Stimulated activated naive CD4-positive, alpha-beta T cell (primary cell): ENCODE data around the gene CACNA1B.
"Not testable (repeated sequence)": the region's sequence is repeated elsewhere in the genome, so short reads cannot be mapped to it uniquely, and the experiment has no call there.

Experiments
- DNase-seq, 6 experiments: peaks; one replicate each; lab custom pipeline; 2025; lab: John Stamatoyannopoulos, UW

CACNA1B gene

GRCh38 chr9:138117101-138117750 is 239.6 kb downstream of the CACNA1B start:
- DNase-seq = no peak

DNA sequence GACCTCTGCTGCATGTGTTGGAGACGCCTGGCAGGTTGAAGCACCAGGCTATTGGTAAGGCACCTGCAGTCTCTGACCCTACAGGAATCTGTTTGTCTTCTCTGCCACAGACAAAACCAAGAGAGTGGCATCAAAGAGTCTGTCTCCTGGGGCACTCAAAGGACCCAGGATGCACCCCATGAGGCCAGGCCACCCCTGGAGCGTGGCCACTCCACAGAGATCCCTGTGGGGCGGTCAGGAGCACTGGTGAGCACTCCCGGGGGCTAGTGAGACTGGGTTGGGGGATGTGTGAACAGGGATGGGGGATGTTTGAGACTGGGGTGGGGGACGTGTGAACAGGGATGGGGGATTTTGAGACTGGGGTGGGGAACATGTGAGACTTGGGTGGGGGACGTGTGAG is 240.3 kb downstream of the CACNA1B start:
- no peak for DNase-seq

DNA sequence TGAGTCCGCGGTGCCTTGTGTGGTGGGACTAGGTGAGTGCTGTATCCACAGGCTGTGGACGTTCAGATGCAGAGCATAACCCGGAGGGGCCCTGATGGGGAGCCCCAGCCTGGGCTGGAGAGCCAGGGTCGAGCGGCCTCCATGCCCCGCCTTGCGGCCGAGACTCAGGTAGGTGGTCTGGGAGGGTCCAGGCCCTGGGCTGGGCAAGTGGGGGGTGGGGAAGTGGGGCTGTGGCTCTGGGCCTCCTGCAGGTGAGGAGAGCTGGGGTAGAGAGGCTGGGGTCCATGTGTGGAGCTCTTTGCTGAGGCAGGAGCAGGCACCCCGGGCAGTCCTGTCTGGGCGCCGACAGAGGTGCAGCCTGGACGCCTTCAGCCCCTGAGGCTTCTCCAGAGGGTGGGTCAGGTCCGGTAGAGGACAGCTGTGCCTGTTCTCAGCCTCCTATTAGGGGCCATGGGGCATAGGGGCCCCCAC is 241.1 kb downstream of the CACNA1B start:
- no peak for DNase-seq

DNA sequence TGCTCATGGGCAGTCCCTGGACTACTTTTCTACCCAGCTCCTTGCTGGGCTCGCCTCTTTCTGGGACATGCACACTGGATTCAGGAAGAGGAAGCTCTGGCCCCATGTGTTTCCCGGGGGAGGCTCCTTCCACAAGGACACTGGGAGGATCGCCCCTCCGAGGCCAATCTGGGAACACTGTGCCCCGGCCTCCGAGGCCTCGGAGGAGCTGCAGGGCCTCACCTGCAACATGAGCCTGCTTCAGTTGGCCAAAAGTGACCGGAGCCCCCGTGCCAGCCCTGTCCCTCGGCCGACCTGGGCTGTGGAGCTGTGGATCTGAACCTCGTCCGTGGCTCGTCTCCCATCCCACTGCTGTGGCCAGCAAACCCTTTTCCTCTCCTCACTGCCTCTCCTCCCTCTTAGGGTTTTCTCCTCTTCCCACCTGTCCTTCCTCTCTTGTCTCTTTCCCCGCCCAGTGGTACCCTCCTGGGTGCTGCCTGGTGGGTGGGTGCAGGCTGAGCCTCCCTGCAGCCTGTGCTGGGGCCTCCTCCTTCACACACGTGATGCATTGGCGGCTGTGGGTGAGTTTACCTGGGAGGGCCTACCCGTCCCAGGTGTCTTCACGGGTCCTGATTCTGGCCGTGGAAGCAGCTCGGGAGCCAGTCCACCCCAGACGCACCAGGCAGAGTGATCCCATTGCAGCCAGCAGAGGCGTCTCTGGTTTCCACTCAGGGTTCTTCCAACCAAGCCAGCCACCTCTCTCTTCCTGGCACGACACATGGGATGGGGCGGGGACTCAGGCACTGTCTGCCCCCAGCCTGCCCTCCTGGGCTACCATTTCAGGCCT is 241.8 kb downstream of the CACNA1B start:
- DNase-seq = no peak

DNA sequence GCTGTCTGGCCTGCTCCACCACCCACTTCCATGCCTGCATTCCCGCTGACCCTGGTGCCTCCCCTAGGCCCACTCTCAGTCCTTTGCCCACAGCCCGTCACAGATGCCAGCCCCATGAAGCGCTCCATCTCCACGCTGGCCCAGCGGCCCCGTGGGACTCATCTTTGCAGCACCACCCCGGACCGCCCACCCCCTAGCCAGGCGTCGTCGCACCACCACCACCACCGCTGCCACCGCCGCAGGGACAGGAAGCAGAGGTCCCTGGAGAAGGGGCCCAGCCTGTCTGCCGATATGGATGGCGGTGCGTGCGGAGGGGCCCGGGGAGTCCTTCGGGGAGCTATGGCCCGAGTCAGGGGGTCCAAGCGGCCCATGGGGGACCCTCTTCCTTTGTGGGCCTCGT is 242.5 kb downstream of the CACNA1B start:
- DNase-seq = no peak

DNA sequence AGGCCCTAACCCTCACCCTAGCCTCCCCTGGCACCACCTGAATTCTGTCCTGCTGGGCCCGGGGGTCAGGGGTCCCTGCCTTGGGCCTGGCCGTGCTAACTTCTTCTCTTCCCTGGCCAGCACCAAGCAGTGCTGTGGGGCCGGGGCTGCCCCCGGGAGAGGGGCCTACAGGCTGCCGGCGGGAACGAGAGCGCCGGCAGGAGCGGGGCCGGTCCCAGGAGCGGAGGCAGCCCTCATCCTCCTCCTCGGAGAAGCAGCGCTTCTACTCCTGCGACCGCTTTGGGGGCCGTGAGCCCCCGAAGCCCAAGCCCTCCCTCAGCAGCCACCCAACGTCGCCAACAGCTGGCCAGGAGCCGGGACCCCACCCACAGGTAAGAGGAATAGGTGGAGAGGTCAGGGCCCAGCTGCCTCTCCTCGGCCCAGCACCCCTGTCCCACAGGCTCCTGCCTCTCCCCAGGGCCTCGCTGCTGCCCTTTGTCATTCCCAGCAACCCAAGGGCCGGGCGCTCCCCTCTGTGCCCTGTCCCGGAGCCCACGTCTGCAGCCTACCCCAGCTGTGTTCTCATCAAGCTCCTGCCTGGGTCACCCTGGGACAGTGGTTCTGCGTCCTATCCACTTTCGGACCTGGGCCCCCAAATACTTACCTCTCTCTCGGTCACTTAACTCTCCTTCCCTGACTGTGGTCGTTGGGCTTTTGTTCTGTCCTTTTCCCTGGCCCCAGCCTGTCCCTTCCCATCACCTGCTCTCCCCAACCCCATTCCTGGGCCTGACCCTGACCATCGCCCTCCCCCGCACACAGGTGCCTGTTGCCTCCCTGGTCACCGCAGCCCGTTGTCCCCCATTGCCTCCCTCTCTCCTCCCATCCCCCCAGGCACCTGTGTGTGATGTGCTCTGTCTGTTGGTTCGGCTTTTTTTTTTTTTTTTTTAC is 243.2 kb downstream of the CACNA1B start:
- DNase-seq = no peak

GRCh38 chr9:138121438-138122050 is 244.0 kb downstream of the CACNA1B start:
- DNase-seq = no peak

DNA sequence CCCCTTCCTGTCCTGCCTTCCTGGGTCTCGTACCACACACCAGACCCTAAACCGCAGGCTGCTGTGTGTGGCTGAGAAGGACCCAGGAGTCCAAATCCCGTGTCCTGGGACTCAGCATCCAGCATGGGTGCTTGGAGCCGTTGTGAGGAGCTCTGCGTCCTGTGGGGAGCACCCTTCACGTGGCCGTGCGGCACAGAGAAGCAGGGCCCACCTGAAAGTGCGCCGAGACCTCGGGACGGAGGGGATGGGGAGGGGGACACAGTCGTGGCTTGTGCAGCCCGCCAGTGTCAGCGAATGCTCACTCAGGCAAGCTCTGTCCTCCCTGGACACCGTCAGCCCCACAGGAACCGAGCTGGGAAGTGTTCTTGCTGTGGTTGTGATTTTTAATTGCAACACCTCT is 244.6 kb downstream of the CACNA1B start:
- no peak for DNase-seq

DNA sequence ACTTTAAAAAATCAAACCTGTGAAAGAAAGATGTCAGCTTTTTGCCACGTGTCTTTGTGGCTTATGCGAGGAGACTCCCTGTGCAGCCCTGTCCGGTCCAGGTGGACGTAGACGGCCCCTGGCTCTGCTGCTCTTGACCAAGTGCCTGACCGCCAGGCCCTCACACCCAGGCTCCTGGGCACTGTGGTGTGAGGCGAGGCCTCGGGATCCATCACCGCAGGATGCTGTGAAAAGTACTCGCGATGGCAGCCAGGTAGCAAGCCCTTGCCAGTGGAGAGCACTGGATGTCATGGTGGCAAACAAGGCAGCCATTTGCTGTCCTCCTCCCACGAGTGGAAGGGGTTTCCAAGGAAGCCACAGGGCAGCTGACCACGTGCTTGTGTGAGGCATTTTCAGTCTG is 245.1 kb downstream of the CACNA1B start:
- DNase-seq = no peak

DNA sequence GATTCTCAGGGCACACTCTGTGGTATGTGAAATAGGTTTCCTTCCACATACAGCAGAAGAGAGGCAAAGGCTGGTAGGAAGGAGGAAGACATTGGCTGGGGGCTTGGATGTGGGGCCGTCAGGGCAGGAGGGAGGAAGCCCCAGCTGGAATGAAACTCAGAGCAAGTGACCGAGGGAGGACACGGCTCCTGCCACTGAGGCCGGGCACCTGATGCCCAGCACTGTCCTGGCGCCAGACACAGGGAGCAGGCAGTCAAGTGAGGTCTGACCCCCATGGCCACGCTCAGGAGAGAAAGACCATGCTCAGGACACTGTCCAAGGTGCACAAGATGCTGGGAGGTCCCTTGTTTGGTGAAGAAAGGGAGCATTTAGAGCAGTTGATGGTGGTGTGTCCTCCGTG is 245.5 kb downstream of the CACNA1B start:
- DNase-seq = no peak

DNA sequence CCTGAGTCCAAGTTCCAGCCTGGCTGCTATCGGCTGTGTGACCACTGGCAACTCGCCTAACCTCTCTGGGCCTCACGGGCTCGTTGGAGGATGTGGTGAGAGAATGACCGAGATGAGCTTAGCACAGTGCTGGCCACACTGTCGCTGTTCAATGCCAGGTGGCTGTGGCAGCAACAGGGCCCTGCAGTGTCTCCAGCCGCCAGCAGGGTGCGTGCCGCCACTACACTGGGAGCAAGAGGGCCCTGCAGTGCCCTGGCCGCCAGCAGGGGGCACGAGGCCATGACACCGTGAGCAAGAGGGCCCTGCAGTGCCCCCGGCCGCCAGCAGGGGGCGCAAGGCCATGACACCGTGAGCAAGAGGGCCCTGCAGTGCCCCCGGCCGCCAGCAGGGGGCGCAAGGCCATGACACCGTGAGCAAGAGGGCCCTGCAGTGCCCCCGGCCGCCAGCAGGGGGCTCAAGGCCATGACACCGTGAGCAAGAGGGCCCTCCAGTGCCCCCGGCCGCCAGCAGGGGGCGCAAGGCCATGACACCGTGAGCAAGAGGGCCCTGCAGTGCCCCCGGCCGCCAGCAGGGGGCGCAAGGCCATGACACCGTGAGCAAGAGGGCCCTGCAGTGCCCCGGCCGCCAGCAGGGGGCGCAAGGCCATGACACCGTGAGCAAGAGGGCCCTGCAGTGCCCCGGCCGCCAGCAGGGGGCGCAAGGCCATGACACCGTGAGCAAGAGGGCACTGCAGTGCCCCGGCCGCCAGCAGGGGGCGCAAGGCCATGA is 248.7 kb downstream of the CACNA1B start:
- DNase-seq = peak in 2 of 6 experiments; percentile 18 to 23

DNA sequence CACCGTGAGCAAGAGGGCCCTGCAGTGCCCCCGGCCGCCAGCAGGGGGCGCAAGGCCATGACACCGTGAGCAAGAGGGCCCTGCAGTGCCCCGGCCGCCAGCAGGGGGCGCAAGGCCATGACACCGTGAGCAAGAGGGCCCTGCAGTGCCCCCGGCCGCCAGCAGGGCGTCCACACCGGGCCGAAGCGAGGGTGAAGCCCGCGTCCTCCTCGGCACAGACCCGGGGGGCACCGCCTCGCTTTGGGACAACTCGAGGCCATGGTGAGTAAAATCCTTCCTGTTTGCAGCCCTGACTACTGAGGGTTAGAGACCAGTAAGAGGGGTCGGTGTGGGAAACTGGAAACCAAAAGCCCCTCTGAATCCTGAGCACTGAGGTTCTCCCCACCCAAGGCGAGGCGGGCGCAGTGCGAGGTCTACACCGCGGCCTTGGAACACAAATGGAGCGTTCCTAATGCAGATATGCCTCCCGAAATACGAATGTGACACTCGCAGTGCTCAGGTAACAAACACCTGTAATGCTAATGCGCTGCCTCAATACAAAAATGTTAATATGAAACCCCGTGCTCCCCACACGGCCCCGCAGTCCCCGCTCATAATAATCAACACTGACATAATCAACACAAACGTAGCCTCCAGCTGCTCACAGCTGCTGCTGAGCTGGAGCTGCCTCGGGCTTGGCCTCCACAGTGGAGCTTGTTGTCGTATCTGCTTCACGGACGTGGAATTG is 249.4 kb downstream of the CACNA1B start:
- peak in 3 of 6 experiments; percentile 4 to 35 (median 11) for DNase-seq

DNA sequence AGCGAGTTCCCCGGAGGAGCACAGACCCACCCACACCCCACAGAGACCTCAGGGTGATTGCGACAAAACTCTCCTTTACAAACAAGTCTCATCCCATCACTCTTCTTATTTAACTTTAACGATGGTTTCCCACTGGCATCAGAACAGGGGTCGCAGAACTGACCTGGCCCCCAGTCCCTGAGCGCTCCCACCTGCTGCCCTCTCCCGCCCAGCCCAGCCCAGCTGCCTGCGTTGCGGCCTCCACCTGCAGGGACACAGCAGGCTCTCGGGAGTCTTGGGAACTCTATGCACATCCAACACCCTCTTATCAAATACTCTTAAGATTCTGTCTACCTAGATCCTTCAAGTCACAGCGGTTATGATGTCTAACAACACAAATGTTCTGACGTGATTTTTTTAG is 250.4 kb downstream of the CACNA1B start:
- not testable (repeated sequence) for DNase-seq

GRCh38 chr9:138129318-138129717 is 251.7 kb downstream of the CACNA1B start:
- not testable (repeated sequence) for DNase-seq

- DNase-seq = not testable (repeated sequence)
Observed at GRCh38 chr9:138132946-138133705, 255.5 kb downstream of the CACNA1B start.

- DNase-seq = not testable (repeated sequence)
Observed at GRCh38 chr9:138134581-138134980, 257.0 kb downstream of the CACNA1B start.

GRCh38 chr9:138139096-138139495 is 261.5 kb downstream of the CACNA1B start:
- not testable (repeated sequence) for DNase-seq

DNA sequence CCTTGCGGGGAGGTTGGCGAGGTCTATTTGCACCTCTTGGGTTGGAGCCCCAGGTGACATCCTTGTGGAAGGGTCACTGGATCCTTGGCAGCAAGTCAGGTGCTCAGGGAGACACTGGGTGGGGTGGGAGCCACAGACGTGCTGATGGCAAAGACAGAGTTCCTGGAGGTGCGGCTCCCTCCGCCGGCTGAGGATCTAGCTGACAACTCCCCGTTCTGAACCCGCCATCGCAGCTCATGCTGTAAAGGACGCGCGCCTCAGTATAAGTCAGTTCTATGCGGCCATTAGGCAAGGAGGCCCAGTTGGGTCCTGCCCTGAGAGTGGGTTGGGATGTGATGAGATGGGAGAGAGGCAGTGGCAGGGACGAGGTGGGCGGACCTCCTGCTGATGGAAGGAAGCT is 263.4 kb downstream of the CACNA1B start:
- not testable (repeated sequence) for DNase-seq

DNA sequence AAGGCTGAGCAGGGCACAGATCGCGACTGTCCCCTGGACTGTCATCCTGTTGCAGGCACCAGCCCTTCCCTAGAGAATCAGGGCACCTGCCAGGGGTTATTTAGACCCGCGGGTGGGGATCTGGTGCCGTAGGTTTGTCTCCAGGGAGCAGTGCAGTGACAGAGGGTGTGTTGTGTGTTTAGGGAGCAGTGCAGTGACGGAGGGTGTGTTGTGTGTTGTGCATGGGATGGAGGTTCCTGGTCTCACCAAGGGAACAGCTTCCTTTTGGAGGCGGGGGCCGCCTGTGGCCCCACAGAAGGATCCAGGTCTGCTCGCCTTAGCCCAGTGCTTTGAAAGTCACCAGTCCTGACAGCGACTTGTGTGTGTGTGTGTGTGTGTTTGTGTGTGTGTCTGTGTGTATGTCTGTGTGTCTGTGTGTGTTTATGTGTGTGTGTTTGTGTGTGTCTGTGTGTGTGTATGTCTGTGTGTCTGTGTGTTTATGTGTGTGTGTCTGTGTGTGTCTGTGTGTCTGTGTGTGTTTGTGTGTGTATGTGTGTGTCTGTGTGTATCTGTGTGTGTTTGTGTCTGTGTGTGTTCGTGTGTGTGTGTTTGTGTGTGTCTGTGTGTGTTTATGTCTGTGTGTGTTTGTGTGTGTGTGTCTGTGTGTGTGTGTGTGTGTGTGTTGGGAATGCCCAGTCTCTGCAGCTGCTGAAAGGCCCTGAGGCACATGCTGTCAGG is 265.1 kb downstream of the CACNA1B start:
- DNase-seq = not testable (repeated sequence)
